Activated CD4-positive, alpha-beta T cell treated with anti-CD3 and anti-CD28 coated beads for 24 hours (primary cell): ENCODE results near the gene OR51B2.

Experiments used
- DNase-seq, 2 donors: peaks; one replicate each; pipeline ENCODE4 v3.0.0-alpha.2; 2020; ENCODE audit warnings: low read depth in 2 of 2

Gene OR51B2

DNA sequence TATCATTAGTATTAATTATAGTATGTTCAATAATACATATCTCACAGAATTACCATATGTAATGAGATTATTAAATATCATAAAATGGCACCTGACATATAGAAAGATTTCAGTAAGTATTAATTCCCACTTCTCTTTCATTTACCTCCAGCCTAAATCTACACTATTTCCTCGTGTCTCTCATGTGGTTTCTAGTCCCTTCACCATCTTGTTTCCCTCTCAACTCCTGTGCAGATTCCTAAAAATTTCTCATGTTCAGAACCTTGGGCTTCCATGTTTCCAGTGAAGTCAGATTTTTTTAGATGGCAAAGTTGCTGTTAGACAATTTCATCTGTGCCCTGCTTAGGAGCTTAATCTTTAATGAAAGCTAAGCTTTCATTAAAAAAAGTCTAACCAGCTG lies 40.2 kb downstream of the OR51B2 start:
- DNase-seq = no peak

DNA sequence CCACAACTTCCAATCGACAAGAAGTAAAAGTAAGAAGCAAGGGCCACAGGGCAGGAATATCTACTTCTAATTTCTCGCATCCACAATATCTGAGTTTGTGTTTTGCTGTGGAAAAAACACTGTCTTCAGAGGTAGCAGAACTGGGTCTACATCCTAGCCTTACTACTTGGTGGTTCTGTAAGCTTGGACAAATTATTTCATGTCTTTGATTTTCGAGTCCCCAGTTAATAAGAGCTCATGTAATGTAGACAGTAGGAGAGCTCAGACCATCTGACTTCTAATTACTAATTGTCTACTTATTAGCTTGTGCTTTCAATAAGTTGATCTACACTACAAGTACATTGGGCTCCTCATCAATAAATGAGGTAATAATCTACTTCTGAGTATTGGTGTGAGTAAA lies 41.0 kb downstream of the OR51B2 start:
- DNase-seq = no peak

DNA sequence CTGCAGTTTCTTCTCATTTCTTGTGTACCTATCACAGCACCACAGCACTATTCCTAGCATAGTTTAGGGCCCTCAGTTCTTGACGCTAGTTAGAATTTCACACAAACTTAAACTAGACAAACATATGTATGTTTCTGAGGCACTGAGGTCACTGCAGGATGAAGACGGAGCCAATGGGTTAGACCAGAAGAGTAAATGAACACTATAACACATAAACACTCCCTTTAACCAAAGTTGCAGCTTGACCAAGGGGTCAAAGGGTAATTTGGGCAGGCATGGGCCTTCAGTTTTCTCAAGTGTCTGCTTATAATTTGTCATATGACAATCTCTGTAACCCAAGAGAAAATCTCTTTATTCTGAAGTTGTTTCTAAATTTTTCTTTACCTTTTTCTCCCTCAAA lies 41.5 kb downstream of the OR51B2 start:
- no peak for DNase-seq

DNA sequence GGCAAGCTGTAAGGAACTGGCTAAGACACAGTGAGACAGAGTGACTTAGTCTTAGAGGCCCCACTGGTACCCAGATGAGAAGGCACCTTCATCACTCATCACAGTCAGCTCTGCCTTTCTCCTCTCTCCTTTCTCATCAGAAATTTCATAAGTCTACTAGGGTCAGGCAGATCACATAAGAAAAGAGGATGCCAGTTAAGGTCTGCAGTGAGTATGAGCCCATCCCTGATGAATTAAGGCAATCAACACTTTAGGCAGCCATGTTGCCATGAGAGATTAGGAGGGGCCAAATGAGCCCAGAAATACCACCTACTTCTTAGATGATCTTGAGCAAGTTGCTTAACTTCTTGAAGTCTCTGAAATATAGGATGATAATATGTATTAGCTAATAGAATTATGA lies 42.5 kb downstream of the OR51B2 start:
- no peak for DNase-seq

- DNase-seq = no peak
Measured at GRCh38 chr11:5280582-5281102, 43.5 kb downstream of the OR51B2 start.

- no peak for DNase-seq
Measured at GRCh38 chr11:5279471-5280090, 44.5 kb downstream of the OR51B2 start.

DNA sequence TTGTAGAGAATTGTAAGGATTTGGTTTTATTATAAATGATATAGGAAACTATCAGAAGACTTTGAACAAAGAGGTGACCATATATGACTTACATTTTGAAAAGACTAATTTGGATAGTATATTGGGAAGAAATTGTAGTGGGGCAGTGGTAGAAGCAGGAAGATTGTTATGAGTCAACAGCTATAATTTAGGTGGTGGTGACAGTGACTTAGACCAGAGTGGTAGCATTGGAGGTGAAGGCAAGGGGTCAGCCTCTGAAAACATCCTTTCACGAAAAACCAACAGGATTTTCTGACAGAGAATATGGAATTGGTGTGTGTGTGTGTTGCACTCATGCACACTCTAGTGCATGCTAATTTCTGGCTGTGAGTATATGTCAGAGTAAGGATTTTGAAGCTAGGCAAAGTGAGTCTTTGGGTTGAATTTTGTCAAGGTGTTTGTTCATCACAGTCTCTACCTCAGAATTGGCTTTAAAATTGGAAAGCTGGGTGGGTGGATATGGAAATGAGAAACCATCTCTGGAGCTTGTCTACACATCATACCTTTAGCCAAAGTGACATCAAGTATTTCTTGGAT lies 46.2 kb downstream of the OR51B2 start:
- no peak for DNase-seq

- no peak for DNase-seq
Measured at GRCh38 chr11:5276697-5277096, 47.4 kb downstream of the OR51B2 start.

DNA sequence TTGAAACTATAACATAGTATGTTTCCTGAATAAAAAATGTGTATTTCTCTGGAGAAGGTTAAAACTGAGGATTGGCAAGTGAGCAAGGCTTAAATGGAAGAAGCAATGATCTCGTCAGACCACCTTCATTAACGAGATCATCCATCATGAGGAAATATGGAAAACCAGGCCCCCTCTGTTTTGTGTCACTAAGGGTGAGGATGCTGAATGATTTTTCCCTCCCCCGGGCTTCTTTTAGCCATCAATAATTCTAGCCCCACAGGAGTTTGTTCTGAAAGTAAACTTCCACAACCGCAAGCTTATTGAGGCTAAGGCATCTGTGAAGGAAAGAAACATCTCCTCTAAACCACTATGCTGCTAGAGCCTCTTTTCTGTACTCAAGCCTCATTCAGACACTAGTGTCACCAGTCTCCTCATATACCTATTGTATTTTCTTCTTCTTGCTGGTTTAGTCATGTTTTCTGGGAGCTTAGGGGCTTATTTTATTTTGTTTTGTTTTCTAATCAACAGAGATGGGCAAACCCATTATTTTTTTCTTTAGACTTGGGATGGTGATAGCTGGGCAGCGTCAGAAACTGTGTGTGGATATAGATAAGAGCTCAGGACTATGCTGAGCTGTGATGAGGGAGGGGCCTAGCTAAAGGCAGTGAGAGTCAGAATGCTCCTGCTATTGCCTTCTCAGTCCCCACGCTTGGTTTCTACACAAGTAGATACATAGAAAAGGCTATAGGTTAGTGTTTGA lies 48.6 kb downstream of the OR51B2 start:
- DNase-seq = no peak

- DNase-seq = no peak
Measured at GRCh38 chr11:5274395-5274794, 49.7 kb downstream of the OR51B2 start.
